AG08395 (cell line): ENCODE measurements around the gene C3.
"Not testable (repeated sequence)": the region's sequence is repeated elsewhere in the genome, so short reads cannot be mapped to it uniquely, and the experiment has no call there.

ENCODE experiments used
- DNase-seq: peaks from one replicate; pipeline ENCODE4 v3.0.0; 2012; ENCODE audit warnings: mixed read lengths, low spot score

C3 gene

GRCh38 chr19:6692027-6692426, 28.4 kb downstream of the C3 start:
- DNase-seq = no peak

GRCh38 chr19:6691342-6691741, 29.1 kb downstream of the C3 start:
- no peak for DNase-seq

- DNase-seq = no peak
These were observed 30.1 kb downstream of the C3 start for GRCh38 chr19:6690160-6690885.

GRCh38 chr19:6687114-6687513, 33.3 kb downstream of the C3 start:
- no peak for DNase-seq

GRCh38 chr19:6686628-6686975, 33.8 kb downstream of the C3 start:
- DNase-seq = no peak

- no peak for DNase-seq
These were observed 34.4 kb downstream of the C3 start for GRCh38 chr19:6685962-6686627.

- no peak for DNase-seq
These were observed 35.0 kb downstream of the C3 start for GRCh38 chr19:6685482-6685881.

GRCh38 chr19:6683971-6684370, 36.5 kb downstream of the C3 start:
- no peak for DNase-seq

- no peak for DNase-seq
These were observed 37.8 kb downstream of the C3 start for GRCh38 chr19:6682607-6683128.

GRCh38 chr19:6680141-6680540, 40.3 kb downstream of the C3 start:
- no peak for DNase-seq

- no peak for DNase-seq
These were observed 41.3 kb downstream of the C3 start for GRCh38 chr19:6679139-6679538.

GRCh38 chr19:6678690-6679109, 41.8 kb downstream of the C3 start:
- DNase-seq = peak; percentile 20

GRCh38 chr19:6677883-6678689, 42.4 kb downstream of the C3 start:
- DNase-seq = no peak

GRCh38 chr19:6677495-6677882, 43.0 kb downstream of the C3 start:
- DNase-seq = no peak

- DNase-seq = no peak
These were observed 44.2 kb downstream of the C3 start for GRCh38 chr19:6676288-6676687.

GRCh38 chr19:6674868-6675305, 45.6 kb downstream of the C3 start:
- DNase-seq = peak; percentile 91

GRCh38 chr19:6674408-6674807, 46.0 kb downstream of the C3 start:
- not testable (repeated sequence) for DNase-seq

- no peak for DNase-seq
These were observed 47.7 kb downstream of the C3 start for GRCh38 chr19:6672693-6673290.

GRCh38 chr19:6671960-6672359, 48.5 kb downstream of the C3 start:
- DNase-seq = no peak

GRCh38 chr19:6668691-6669090, 51.8 kb downstream of the C3 start:
- DNase-seq = no peak

GRCh38 chr19:6667114-6667627, 53.3 kb downstream of the C3 start:
- no peak for DNase-seq

- DNase-seq = no peak
These were observed 55.5 kb downstream of the C3 start for GRCh38 chr19:6664916-6665315.
